T-helper 2 cell (primary cell): ENCODE results near the gene C11orf58.

Source experiments
- DNase-seq, 5 experiments: peaks; one replicate each; pipeline versions ENCODE4 v3.0.0 to v3.0.0-alpha.2; 2012 to 2022

C11orf58 gene

DNA sequence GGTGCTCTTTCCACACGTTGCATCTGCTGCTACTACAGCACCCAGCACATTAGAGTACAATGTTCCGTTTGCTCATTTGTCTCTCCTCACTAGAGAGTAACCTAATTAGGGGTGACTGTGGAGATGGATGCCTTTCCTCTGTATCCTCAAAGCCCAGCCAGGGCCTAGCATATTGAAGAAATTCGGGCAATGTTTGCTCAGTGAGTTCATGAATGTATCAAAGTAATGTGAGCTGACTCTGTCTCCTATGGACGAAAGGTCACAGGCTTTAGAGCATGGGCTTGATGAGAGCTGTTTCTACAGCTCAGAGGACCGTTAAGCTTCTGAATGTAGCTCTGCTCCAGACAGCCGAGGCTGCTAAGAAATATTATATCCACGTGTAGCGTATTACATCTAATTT is 67.5 kb downstream of the C11orf58 start:
- DNase-seq, result no peak

DNA sequence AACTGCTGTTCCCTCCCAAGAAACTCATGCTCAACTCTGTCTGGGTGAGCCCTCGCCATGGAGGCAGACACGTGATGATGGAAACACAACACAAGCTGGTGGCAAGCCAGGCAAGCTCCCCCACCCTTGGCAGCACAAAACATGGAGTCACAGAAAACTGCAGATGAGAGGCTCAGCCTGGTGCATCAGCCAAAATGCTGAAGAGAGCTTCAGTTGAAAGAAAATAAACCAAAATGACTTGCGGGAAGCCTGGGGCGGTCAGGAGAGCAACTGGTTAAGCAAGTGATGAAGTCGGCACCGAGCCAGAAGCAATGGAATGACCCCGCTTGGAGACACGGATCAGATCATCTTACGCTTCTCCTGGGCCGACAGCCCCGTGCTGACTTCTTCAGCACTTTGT is 68.3 kb downstream of the C11orf58 start:
- DNase-seq, result no peak

- no peak for DNase-seq
Measured at GRCh38 chr11:16807306-16807705, 68.9 kb downstream of the C11orf58 start.
